GM10266 (cell line): ENCODE measurements around the gene BID.

ENCODE experiments used
- DNase-seq: peaks from one replicate; pipeline ENCODE4 v3.0.0; 2012; ENCODE audit errors: extremely low spot score
- TF ChIP-seq, protein P1 (sequence below): IDR thresholded peaks from 2 replicates; pipeline ENCODE4 v1.5.1; 2012; ENCODE audit warnings: mild to moderate bottlenecking, low read depth; ENCODE audit not compliant: control insufficient read depth, insufficient read depth; ENCODE audit errors: missing control alignments

Gene BID

GRCh38 chr22:17783312-17783711 is 9.0 kb upstream of the BID start:
- no peak for DNase-seq
- TF ChIP-seq, protein P1, sequence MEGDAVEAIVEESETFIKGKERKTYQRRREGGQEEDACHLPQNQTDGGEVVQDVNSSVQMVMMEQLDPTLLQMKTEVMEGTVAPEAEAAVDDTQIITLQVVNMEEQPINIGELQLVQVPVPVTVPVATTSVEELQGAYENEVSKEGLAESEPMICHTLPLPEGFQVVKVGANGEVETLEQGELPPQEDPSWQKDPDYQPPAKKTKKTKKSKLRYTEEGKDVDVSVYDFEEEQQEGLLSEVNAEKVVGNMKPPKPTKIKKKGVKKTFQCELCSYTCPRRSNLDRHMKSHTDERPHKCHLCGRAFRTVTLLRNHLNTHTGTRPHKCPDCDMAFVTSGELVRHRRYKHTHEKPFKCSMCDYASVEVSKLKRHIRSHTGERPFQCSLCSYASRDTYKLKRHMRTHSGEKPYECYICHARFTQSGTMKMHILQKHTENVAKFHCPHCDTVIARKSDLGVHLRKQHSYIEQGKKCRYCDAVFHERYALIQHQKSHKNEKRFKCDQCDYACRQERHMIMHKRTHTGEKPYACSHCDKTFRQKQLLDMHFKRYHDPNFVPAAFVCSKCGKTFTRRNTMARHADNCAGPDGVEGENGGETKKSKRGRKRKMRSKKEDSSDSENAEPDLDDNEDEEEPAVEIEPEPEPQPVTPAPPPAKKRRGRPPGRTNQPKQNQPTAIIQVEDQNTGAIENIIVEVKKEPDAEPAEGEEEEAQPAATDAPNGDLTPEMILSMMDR, result no peak

DNA sequence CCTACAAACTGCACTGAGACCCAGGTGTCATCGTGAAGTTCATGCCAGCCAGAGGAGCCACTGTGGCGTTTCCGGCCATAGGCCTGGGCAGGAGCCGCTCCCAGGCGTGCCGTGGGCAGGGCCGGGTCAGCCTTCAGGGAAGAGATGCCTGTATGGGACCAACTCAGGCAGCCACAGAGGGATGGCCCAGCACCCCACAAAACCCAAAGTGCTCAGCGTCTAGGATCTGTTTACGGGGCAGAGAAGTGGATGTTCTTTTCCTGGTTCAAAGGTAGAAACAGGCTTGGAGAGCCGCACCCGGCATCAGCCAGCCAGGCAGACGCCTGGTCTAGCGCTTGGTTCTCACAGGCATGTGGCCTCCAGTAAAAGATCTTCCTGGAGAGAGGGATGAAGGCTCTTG is 8.4 kb upstream of the BID start:
- DNase-seq, result no peak
- TF ChIP-seq, protein P1, result no peak

- no peak for DNase-seq
- TF ChIP-seq, protein P1, result no peak
These were observed 7.9 kb upstream of the BID start for GRCh38 chr22:17782158-17782557.

- peak; percentile 61 for DNase-seq
These were observed 7.2 kb upstream of the BID start for GRCh38 chr22:17781319-17782031.

DNA sequence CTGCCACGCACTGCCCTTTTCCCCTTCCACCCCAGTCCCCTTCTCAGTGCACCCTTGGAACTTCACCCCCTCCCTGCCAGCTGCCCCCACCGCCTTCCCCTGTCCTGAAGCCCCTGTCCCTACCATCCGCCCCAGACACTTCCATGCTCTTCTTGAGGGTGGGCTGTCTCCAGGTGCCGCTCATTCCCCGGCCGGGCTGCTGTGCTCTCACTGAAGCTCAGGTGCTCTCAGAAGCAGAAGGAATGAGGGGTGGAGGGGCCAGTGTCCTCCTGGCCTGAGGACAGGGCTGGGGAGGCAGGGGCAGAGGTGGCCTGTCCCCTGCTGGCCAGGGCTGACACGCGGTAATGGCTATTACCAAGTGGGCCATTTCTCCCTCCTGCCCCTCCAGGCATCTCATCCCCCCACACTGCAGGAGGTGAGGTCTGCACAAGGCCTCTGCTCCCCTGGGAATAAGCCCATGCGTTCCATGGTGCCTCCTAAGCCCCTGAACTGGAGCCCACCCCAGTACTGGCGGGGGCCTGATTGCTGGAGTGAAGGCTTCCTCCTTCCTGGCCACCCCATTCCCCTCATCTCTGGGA is 6.6 kb upstream of the BID start:
- DNase-seq, result no peak
- TF ChIP-seq, protein P1, result peak; percentile 21

More at GRCh38 chr22:17781319-17782031, 7.2 kb upstream of the BID start:
- TF ChIP-seq, protein P1, result no peak

- no peak for DNase-seq
- TF ChIP-seq, protein P1, result no peak
These were observed 6.0 kb upstream of the BID start for GRCh38 chr22:17780116-17780740.
